GM12891 (cell line): ENCODE measurements around the gene SPATA1.

Experiments
- DNase-seq: peaks from one replicate; pipeline ENCODE4 v3.0.0; 2011; ENCODE audit warnings: low spot score; ENCODE audit not compliant: insufficient read length
- FAIRE-seq: peaks from 2 replicates; lab custom pipeline; 2011; peaks lifted over from hg19 to GRCh38; lab: Jason Lieb, UNC
- PAX5 ChIP-seq: IDR thresholded peaks from 2 replicates; pipeline ENCODE4 v1.6.1; 2011; ENCODE audit warnings: low read length, moderate library complexity, mild to moderate bottlenecking; ENCODE audit not compliant: insufficient read depth, severe bottlenecking
- POLR2A ChIP-seq: IDR thresholded peaks from 2 replicates; pipeline ENCODE4 v1.6.1; 2011; ENCODE audit warnings: low read depth, low read length, control low read depth
- POLR2AphosphoS5 ChIP-seq: IDR thresholded peaks from 2 replicates; pipeline ENCODE4 v1.6.1; 2011; ENCODE audit warnings: low read depth, low read length, control low read depth
- POU2F2 ChIP-seq: IDR thresholded peaks from 2 replicates; pipeline ENCODE4 v1.6.1; 2011; ENCODE audit warnings: low read depth, mild to moderate bottlenecking, control low read depth, low read length, moderate library complexity
- SPI1 ChIP-seq: IDR thresholded peaks from 2 replicates; pipeline ENCODE4 v1.6.1; 2011; ENCODE audit warnings: low read depth, low read length, control low read depth
- TAF1 ChIP-seq: IDR thresholded peaks from 2 replicates; pipeline ENCODE4 v1.6.1; 2011; ENCODE audit warnings: low read depth, low read length, control low read depth

SPATA1 gene

DNA sequence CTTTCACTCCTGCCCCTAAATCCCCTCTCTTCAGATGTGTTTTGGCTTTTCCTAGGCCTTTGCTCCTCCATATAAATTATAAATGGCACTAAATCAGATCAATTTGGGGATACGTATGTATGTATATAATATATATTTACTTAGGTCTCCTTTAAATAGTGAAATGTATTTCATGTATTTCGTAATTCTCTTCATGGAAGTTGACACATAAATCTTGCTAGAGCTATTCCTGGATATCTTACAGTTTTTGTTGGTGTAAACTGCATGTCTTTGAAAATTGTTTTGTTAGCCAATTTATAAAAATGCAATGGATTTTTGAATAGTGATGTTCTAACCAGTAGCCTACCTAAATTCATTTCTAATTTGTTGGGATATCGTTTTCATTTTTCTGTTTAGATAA is 18.1 kb upstream of the SPATA1 start:
- FAIRE-seq = no peak

DNA sequence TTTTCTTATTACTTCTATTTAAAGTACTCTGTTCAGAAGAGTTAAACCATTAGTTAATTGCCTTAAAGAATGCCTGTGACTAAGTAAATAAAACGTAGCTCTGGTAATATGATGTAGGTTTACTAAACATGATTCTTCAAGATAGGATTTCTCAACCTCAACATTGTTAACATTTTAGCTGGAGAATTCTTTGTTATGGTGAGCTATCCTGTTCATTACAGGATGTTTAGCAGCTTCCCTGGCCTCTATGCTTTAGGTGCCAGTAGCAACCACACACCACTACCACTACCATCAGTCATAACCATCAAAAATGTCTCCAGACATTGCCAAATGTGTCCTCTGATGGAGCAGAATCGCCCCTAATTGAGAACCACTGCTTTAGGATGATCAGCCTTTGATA is 16.4 kb upstream of the SPATA1 start:
- FAIRE-seq (peak; percentile 20), DNase-seq (no peak)
- TF ChIP-seq SPI1 (no peak), POU2F2 (no peak), TAF1 (no peak), PAX5 (no peak), POLR2AphosphoS5 (no peak), POLR2A (no peak)

More for the DNA sequence above, 18.1 kb upstream of the SPATA1 start:
- DNase-seq = no peak
- TF ChIP-seq PAX5 (no peak), SPI1 (no peak), POLR2AphosphoS5 (no peak), POU2F2 (no peak), POLR2A (no peak), TAF1 (no peak)

DNA sequence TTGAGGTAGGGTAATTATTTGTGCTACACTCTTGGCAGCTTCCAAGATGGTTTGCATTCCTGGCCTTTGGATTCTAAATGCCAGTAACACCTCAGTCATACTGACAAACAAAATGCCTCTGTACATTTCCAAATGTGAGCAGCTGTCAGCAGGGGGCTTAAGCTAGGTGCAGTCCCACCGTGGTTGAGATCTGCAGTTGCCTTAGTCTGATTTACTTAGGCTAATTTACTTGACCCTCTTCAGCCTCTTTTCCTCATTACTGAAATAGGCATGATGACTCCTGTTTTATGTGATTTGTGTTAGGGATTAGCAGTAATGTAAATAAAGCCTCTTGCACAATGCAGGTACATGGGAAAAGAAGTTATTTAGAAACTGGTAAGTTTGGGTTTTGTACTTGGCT is 13.5 kb upstream of the SPATA1 start:
- FAIRE-seq (no peak), DNase-seq (no peak)
- no peak for TF ChIP-seq POLR2A
- no peak for TF ChIP-seq POU2F2
- no peak for TF ChIP-seq POLR2AphosphoS5
- TF ChIP-seq SPI1 = no peak
- no peak for TF ChIP-seq TAF1

DNA sequence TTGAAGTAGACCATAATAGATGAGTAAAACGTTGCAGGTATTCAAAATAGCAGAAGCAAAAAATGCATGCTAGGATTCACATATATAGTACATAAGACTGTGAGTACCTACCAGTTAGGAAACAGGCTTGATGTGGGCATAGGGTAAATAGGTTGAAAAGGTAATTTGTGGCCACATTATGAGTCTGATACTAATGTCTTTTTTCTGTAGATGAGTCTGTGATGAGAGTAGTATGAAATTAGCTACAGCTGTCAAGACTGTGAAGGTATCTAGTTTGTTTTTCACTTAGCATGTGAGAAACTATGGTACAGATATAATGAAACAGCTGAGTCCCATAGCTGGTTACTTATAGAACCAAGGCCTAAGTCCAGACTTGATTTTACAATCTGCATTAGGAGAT is 12.4 kb upstream of the SPATA1 start:
- TF ChIP-seq TAF1 (no peak), POU2F2 (no peak), POLR2A (no peak), POLR2AphosphoS5 (no peak), PAX5 (no peak), SPI1 (no peak)
- FAIRE-seq = no peak
- DNase-seq = no peak

DNA sequence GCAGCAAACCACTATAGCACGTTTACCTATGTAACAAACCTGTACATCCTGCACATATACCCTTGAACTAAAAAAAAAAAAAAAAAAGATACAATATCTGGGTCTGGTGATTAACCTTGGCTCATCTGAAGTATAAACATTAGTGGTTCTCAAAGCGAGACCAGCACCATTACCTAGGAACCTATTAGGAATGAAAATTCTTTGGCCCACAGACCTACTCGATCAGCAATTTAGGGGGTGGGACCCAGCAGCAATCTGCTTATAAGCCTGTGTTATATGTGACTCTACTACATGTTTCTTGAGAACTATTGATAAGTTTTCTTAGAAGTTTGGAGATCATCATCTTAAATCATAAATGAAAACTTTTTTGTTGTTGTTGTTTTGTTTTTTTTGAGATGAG is 9.7 kb upstream of the SPATA1 start:
- FAIRE-seq (no peak), DNase-seq (no peak)
- TF ChIP-seq TAF1 (no peak), PAX5 (no peak), POLR2A (no peak), POU2F2 (no peak), POLR2AphosphoS5 (no peak), SPI1 (no peak)

DNA sequence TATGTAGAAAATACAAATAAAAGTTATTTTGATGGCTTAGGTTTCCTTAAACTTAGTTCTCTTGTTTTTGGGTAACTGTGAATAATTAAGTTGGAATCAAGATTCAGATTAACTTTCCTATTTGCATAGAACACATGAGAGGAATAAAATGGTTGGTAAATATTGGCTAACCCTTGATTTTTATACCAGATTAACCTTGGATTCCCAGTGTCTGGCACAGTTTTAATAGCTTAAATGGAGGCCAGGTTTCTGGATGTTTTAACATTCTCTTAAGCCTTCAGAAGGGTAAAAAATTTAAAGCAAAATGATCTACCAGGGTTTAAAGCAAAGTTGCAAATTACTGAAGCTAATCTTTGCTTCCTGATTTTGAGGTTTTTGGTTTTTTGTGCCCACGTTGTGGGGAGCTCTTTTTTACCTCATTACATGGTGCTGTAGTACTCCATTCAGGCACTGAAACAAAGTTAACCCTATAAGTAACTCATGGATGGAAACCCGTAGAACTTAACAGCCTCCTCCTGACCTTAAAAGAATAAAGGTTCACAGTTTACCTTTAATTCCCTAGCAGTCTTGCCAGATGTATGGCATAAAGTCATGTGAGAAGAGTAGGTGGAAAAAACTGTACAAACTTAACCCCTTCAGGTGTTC is 8.4 kb upstream of the SPATA1 start:
- FAIRE-seq (no peak), DNase-seq (no peak)
- no peak for TF ChIP-seq PAX5
- TF ChIP-seq TAF1 = no peak
- no peak; the same call in 1 of the 2 replicates for TF ChIP-seq POLR2A
- TF ChIP-seq SPI1 = no peak
- no peak for TF ChIP-seq POLR2AphosphoS5
- no peak for TF ChIP-seq POU2F2

DNA sequence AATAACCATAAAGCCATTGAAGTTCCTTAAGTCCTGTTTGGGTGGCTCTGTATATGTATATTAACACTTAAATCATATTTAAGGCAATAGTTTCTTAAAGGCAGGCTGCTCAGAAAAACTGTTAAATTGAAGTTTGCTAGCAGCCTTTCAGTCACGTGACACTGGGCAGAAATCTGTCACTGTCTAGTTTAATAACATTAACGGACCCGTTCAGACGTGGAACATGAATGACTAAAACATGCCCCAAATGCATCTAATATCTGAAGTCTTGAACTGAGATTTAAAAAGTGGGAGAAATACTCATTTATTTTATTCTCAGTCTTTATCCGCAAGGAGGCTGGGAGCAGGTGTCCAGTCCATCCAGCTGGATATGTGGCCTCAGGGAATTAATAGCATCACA is 3.3 kb upstream of the SPATA1 start:
- DNase-seq (no peak), FAIRE-seq (no peak)

DNA sequence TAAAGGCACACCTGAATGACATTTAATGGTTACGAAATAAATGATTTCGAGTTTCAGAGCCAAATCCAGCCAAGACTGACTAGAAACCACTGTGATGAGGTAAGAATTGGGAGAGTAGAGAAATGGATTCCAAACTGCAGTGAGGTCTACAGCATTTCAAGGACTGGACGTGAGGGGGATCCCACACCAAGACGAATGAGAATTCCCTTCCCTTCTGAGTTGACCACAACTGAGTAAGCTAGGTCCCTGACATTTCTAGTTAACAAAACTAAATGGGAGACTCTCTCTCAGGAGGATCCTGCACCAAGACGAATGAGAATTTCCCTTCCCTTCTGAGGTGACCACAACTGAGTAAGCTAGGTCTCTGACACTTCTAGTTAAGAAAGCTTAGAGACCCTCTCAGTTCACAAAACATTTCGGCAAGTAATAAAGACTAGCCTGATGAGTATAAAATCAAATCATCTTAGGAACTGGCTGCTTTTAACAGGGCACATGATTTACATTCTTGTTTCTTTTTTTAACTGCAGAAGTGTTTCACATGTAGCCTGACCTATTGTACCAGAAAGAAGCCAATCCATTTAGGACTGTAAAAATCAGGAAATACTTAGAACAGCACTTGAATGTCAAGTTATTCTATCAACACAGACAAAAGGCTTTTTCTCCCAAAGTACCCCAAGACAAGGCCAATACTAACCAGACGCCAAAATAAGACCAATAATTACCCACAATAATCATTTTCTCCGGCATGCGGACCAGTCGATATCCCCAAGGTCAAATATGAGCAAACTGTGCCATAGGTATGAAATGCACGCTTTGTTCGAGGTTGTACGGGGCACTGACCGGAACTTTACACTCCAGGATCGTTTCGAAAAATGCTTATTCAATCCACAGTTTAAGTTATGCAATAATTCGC is 1.4 kb upstream of the SPATA1 start:
- TF ChIP-seq SPI1 (no peak), TAF1 (no peak), POU2F2 (no peak), POLR2AphosphoS5 (no peak), POLR2A (peak; percentile 49; the same call in 1 of the 2 replicates)
- FAIRE-seq = peak; percentile 81
- DNase-seq = no peak

More for the DNA sequence above, 3.3 kb upstream of the SPATA1 start:
- no peak for TF ChIP-seq PAX5
- no peak for TF ChIP-seq TAF1
- no peak for TF ChIP-seq POLR2A
- no peak for TF ChIP-seq SPI1
- no peak for TF ChIP-seq POU2F2
- TF ChIP-seq POLR2AphosphoS5 = no peak

DNA sequence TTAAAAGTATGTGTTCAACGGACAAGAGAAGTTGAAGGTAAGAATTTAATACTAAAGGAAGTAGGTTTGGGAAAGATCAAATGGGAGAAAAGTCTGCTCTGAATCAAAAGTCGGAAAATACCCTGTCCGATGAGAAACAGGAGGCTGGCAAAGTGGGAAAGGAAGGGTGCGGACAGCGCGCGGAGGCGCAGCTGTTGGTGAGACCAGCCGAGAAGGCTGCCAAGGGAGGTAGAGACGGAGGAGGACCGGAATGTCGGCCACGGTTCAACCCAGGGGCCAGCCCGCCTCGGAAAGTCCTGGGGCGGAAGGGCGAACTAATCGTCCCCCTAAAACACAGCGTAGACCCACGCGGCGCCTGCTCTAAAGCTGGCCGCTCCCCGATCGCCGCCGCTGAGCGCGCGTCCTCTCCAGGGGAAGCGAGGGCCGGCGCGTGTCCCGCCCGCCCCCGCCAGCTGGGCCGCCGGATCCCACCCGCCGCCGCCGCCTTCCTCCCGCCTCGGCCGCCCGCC is 639 bp upstream of the SPATA1 start:
- TF ChIP-seq POLR2AphosphoS5 (no peak; the same call in 1 of the 2 replicates), POLR2A (peak; percentile 37; the same call in 1 of the 2 replicates)
- FAIRE-seq (no peak), DNase-seq (peak; percentile 32)
